HepG2 (cell line): Measurements from ENCODE around the gene FAR1. TPM values are rescaled to one million over a fixed set of nuclear protein-coding genes. Genes with fewer than 3 reads are reported as not detected.

Experiments
- ATAC-seq: fragments of 200-7000 bp; cut with Tn5 transposase; 3 replicates; pipeline ENCODE4 v1.9.1; 2020; ENCODE audit warnings: mild to moderate bottlenecking, moderate library complexity
- BruUV-seq: library from RNA; stranded (reverse); fragments of 400-500 nt; replicated peaks from 2 replicates; lab custom pipeline; 2021; lab: Mats Ljungman, UMichigan
- CTCF ChIA-PET: fragments of 300-600 bp; formaldehyde crosslinking; extraction: SDS; loops from one replicate; lab custom pipeline; 2021; ENCODE audit warnings: low total read pairs, inconsistent platforms, low intra/inter-chr PET ratio; lab: Yijun Ruan, JAX
- POLR2A ChIA-PET: fragments of 350-600 bp; sonication (Branson Sonifier 250); formaldehyde crosslinking; loops from one replicate; lab custom pipeline; 2020; ENCODE audit warnings: antibody characterized with exemption, inconsistent platforms; lab: Yijun Ruan, JAX
- DNase-seq: peaks from one replicate; pipeline ENCODE4 v3.0.0-alpha.2; 2015; ENCODE audit warnings: low spot score
- FAIRE-seq: peaks from 3 replicates; lab custom pipeline; 2011; peaks lifted over from hg19 to GRCh38; lab: Jason Lieb, UNC
- H2AFZ ChIP-seq: one replicate; pipeline ENCODE4 v1.6.1; 2011; ENCODE audit warnings: low read length, inconsistent platforms
- H3K27ac ChIP-seq: fragments of 300-600 bp; 3 replicates; pipeline ENCODE4 v1.8.0; 2011; ENCODE audit warnings: mixed run types, mild to moderate bottlenecking, mixed read lengths, low read length, inconsistent platforms; ENCODE audit not compliant: insufficient read depth; ENCODE audit errors: extremely low read length
- H3K27me3 ChIP-seq, 2 experiments: fragments of 200-600 bp in 1 of 2; 2 replicates in 1 of 2; 3 replicates in 1 of 2; pipeline versions ENCODE4 v1.6.0 to v1.8.0; 2011; ENCODE audit warnings: low read length in 2 of 2, mild to moderate bottlenecking in 2 of 2, moderate library complexity in 2 of 2, inconsistent platforms in 1 of 2; ENCODE audit not compliant: insufficient read depth in 2 of 2, control insufficient read depth in 1 of 2
- H3K36me3 ChIP-seq, 2 experiments: fragments of 200-600 bp in 1 of 2; replicated peaks in 1 of 2; 2 replicates in 1 of 2; 3 replicates in 1 of 2; pipeline versions ENCODE4 v1.5.1 to v1.8.0; 2011; ENCODE audit warnings: low read length in 2 of 2, inconsistent platforms in 1 of 2; ENCODE audit not compliant: insufficient read depth in 2 of 2, control insufficient read depth in 1 of 2
- H3K4me1 ChIP-seq: 2 replicates; pipeline ENCODE4 v1.5.1; 2012; ENCODE audit warnings: low read length, inconsistent platforms; ENCODE audit not compliant: insufficient read depth
- H3K4me2 ChIP-seq: 2 replicates; pipeline ENCODE4 v1.6.0; 2011; ENCODE audit warnings: low read depth, low read length, inconsistent platforms
- H3K4me3 ChIP-seq, 3 experiments: fragments of 200-600 bp in 1 of 3; sonication (generic), shearing (Covaris generic) in 1 of 3; replicated peaks in 1 of 3; 2 replicates each; pipeline ENCODE4 v1.5.1; 2011 to 2016; ENCODE audit warnings: low read length in 3 of 3, inconsistent platforms in 2 of 3, low read depth in 2 of 3, mild to moderate bottlenecking in 2 of 3, control low read depth in 1 of 3, mixed read lengths in 1 of 3; ENCODE audit not compliant: insufficient read depth in 1 of 3
- H3K79me2 ChIP-seq: one replicate; pipeline ENCODE4 v1.6.1; 2011; ENCODE audit warnings: low read length, inconsistent platforms; ENCODE audit not compliant: insufficient read depth
- H3K9ac ChIP-seq: 2 replicates; pipeline ENCODE4 v1.6.0; 2011; ENCODE audit warnings: mild to moderate bottlenecking, low read depth, low read length, inconsistent platforms; ENCODE audit not compliant: insufficient read depth
- H3K9me3 ChIP-seq: 2 replicates; pipeline ENCODE4 v1.5.1; 2012; ENCODE audit warnings: mild to moderate bottlenecking, low read length
- H4K20me1 ChIP-seq: 2 replicates; pipeline ENCODE4 v1.6.0; 2011; ENCODE audit warnings: inconsistent platforms, mild to moderate bottlenecking, low read length, moderate library complexity; ENCODE audit not compliant: insufficient read depth
- POGK ChIP-seq: sonication (generic); formaldehyde crosslinking; conservative IDR thresholded peaks from 2 replicates; pipeline ENCODE4 v1.8.0; 2022; ENCODE audit warnings: mild to moderate bottlenecking, moderate library complexity, missing genetic modification reagents
- SAFB2 ChIP-seq: sonication (generic); formaldehyde crosslinking; IDR thresholded peaks from 2 replicates; pipeline ENCODE4 v1.5.1; 2020; ENCODE audit warnings: missing genetic modification reagents, low read depth, mild to moderate bottlenecking, borderline replicate concordance
- SMARCC2 ChIP-seq: fragments of 450-650 bp; IDR thresholded peaks from 2 replicates; pipeline ENCODE4 v1.6.1; 2017; ENCODE audit warnings: antibody characterized with exemption, mild to moderate bottlenecking
- ZFP36 ChIP-seq: fragments of 150-350 bp; IDR thresholded peaks from 2 replicates; pipeline ENCODE4 v1.6.1; 2018; ENCODE audit warnings: borderline replicate concordance, low read length, low read depth; ENCODE audit not compliant: partially characterized antibody
- ZFP90 ChIP-seq: sonication (generic); formaldehyde crosslinking; IDR thresholded peaks from 2 replicates; pipeline ENCODE4 v1.8.0; 2022; ENCODE audit warnings: missing genetic modification reagents, mild to moderate bottlenecking, inconsistent platforms, borderline replicate concordance
- ZNF143 ChIP-seq: sonication (generic); formaldehyde crosslinking; IDR thresholded peaks from 2 replicates; pipeline ENCODE4 v1.4.0; 2020; ENCODE audit warnings: missing genetic modification reagents
- ZNF205 ChIP-seq: IDR thresholded peaks from 2 replicates; pipeline ENCODE4 v1.6.1; 2018; ENCODE audit warnings: missing biosample characterization, missing genetic modification reagents
- ZNF264 ChIP-seq: sonication (generic); formaldehyde crosslinking; IDR thresholded peaks from 2 replicates; pipeline ENCODE4 v1.4.0; 2020; ENCODE audit warnings: missing genetic modification reagents
- ZNF331 ChIP-seq: sonication (generic); formaldehyde crosslinking; IDR thresholded peaks from 2 replicates; pipeline ENCODE4 v1.4.0; 2020; ENCODE audit warnings: missing genetic modification reagents
- ZNF513 ChIP-seq: sonication (generic); formaldehyde crosslinking; conservative IDR thresholded peaks from 2 replicates; pipeline ENCODE4 v1.5.0; 2020; ENCODE audit warnings: missing genetic modification reagents
- WGBS: methylation state at CpG from one replicate; pipeline ENCODE4 v1.1.6; 2017; ENCODE audit warnings: low lambda C conversion rate; 5-methylcytosine and 5-hydroxymethylcytosine counted together
- in situ Hi-C: cut with HindIII; loops from 2 replicates; pipeline ENCODE4 v1.10.0; 2017; ENCODE audit warnings: low pct_unique_long_range_greater_than_20kb; ENCODE audit not compliant: extremely low pct_ligation_motif_present
- intact Hi-C: fragments of 100-400 bp; cut with micrococcal nuclease; formaldehyde crosslinking; loops from one replicate; pipeline ENCODE4 v1.10.0; 2022; ENCODE audit not compliant: unreplicated experiment
- polyA plus RNA-seq, 8 experiments: library from polyadenylated mRNA; depleted of rRNA in 3 of 8; stranded (reverse) in 7 of 8; unstranded in 1 of 8; fragments of >200 nt; fragmentation: Illumina TruSeq in 4 of 8; extraction: Trizol in 4 of 8; gene quantifications; 2 replicates each; pipeline versions ENCODE4 v1.2.1 to v1.2.3, GENCODE V29; 2011 to 2016; ENCODE audit warnings: low read depth in 4 of 8, missing spikeins in 1 of 8, mixed read lengths in 1 of 8; ENCODE audit not compliant: insufficient read depth in 1 of 8
- total RNA-seq, 5 experiments: library from RNA; depleted of rRNA; stranded (reverse); fragments of >200 nt; fragmentation: Illumina TruSeq; extraction: Trizol; gene quantifications; 2 replicates each; pipeline ENCODE4 v1.2.3, GENCODE V29; 2016; ENCODE audit warnings: low read depth in 1 of 5
- TF ChIP-seq, protein P1 (sequence below): sonication (generic); formaldehyde crosslinking; IDR thresholded peaks from 2 replicates; pipeline ENCODE4 v1.4.0; 2020; ENCODE audit warnings: missing genetic modification reagents
- TF ChIP-seq, protein P2 (sequence below), 2 experiments: sonication (generic) in 1 of 2; formaldehyde crosslinking in 1 of 2; IDR thresholded peaks; 2 replicates each; pipeline versions ENCODE4 v1.6.1 to v1.9.0; 2014 to 2022; ENCODE audit warnings: antibody characterized with exemption in 1 of 2, borderline replicate concordance in 1 of 2, inconsistent platforms in 1 of 2, low read depth in 1 of 2, missing genetic modification reagents in 1 of 2

The FAR1 gene
- total and polyA plus RNA-seq, 2 of the 13 experiments (the other 11 are each of a cell fraction or from before 2014, with no cell fraction given), result 0.40 to 0.95 TPM

DNA sequence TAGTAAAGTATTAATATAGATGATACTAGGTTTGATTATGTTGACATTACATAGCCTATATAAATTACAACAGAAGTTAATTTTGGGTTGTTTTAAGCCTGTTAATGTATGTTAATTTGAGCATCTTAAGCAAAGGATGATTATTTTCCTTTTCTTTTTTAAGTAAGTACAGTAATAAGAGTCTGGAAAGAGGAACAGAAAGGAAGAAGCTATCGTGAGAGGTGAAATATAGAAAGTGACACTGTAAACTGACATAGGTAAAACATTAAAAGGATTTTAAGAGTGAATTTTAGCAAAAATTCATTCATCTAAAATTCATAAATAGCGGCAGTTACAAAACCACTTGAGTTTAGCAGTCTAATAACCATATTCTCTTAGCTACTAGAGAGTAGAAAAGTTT, 45.5 kb downstream of the FAR1 start:
- in situ Hi-C loops, result no loop called here
- H2AFZ ChIP-seq, result no peak overlapping the region
- no peak overlapping the region for H3K4me2 ChIP-seq
- CTCF ChIA-PET, result no interaction called here
- DNase-seq (no peak), ATAC-seq (no peak), FAIRE-seq (no peak)
- POLR2A ChIA-PET, result no interaction called here
- no peak overlapping the region for H3K27ac ChIP-seq
- no peaks in the 10 kb centered on the region for H3K27me3 ChIP-seq
- H3K4me3 ChIP-seq, result no peak overlapping the region
- BruUV-seq, result no TSS peak
- H3K4me1 ChIP-seq, result no peaks in the 10 kb centered on the region
- intact Hi-C loops, result no loop called here
- WGBS, result 20% methylated on average over 2 of the region's 2 CpGs
- no peak overlapping the region for H3K9ac ChIP-seq
- no peaks in the 10 kb centered on the region for H3K36me3 ChIP-seq
- H3K79me2 ChIP-seq, result no peaks in the 10 kb centered on the region
- H3K9me3 ChIP-seq, result no peaks in the 10 kb centered on the region
- no peaks in the 10 kb centered on the region for H4K20me1 ChIP-seq
- TF ChIP-seq POGK (CRISPR knock-in tag) (no peak), ZFP90 (no peak), ZNF331 (CRISPR knock-in tag) (no peak), ZFP36 (no peak), ZNF205 (CRISPR knock-in tag) (no peak), ZNF264 (CRISPR knock-in tag) (no peak), ZNF513 (no peak), SAFB2 (CRISPR knock-in tag) (no peak), ZNF143 (CRISPR knock-in tag) (no peak), SMARCC2 (no peak)
- TF ChIP-seq, protein P1, sequence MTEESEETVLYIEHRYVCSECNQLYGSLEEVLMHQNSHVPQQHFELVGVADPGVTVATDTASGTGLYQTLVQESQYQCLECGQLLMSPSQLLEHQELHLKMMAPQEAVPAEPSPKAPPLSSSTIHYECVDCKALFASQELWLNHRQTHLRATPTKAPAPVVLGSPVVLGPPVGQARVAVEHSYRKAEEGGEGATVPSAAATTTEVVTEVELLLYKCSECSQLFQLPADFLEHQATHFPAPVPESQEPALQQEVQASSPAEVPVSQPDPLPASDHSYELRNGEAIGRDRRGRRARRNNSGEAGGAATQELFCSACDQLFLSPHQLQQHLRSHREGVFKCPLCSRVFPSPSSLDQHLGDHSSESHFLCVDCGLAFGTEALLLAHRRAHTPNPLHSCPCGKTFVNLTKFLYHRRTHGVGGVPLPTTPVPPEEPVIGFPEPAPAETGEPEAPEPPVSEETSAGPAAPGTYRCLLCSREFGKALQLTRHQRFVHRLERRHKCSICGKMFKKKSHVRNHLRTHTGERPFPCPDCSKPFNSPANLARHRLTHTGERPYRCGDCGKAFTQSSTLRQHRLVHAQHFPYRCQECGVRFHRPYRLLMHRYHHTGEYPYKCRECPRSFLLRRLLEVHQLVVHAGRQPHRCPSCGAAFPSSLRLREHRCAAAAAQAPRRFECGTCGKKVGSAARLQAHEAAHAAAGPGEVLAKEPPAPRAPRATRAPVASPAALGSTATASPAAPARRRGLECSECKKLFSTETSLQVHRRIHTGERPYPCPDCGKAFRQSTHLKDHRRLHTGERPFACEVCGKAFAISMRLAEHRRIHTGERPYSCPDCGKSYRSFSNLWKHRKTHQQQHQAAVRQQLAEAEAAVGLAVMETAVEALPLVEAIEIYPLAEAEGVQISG (CRISPR knock-in tag), result no peak
- TF ChIP-seq, protein P2, sequence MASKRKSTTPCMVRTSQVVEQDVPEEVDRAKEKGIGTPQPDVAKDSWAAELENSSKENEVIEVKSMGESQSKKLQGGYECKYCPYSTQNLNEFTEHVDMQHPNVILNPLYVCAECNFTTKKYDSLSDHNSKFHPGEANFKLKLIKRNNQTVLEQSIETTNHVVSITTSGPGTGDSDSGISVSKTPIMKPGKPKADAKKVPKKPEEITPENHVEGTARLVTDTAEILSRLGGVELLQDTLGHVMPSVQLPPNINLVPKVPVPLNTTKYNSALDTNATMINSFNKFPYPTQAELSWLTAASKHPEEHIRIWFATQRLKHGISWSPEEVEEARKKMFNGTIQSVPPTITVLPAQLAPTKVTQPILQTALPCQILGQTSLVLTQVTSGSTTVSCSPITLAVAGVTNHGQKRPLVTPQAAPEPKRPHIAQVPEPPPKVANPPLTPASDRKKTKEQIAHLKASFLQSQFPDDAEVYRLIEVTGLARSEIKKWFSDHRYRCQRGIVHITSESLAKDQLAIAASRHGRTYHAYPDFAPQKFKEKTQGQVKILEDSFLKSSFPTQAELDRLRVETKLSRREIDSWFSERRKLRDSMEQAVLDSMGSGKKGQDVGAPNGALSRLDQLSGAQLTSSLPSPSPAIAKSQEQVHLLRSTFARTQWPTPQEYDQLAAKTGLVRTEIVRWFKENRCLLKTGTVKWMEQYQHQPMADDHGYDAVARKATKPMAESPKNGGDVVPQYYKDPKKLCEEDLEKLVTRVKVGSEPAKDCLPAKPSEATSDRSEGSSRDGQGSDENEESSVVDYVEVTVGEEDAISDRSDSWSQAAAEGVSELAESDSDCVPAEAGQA (IDR thresholded peaks at IDR 0.05; ENCODE audit: low read depth), result no peak
- TF ChIP-seq, protein P2 (CRISPR knock-in tag; IDR thresholded peaks at IDR 0.05; ENCODE audit: borderline replicate concordance), result no peak
